Ovary (tissue), 3 donors: ENCODE results near the gene AGPAT1.

Experiments used
- CTCF ChIP-seq, 3 donors: fragments of 450-650 bp in 2 of 3; fragments of 200-600 bp in 1 of 3; IDR thresholded peaks; one replicate each; pipeline versions ENCODE4 v1.5.1 to v1.8.0; 2016 to 2022; ENCODE audit warnings: antibody characterized with exemption in 3 of 3, mild to moderate bottlenecking in 1 of 3
- EP300 ChIP-seq: sonication (generic); formaldehyde crosslinking; IDR thresholded peaks from one replicate; pipeline ENCODE4 v1.6.1; 2017; ENCODE audit warnings: antibody characterized with exemption
- donor health status: DM: no; HTN: no; CAD: no.

- TF ChIP-seq CTCF (IDR thresholded peaks at IDR 0.05): no peak
- no peak for TF ChIP-seq EP300
Observed at GRCh38 chr6:32132110-32132509, 43.8 kb downstream of the AGPAT1 start.
